ENCODE results near the gene RNF115.
"Not testable (repeated sequence)": the region's sequence is repeated elsewhere in the genome, so short reads cannot be mapped to it uniquely, and the experiment has no call there.

The RNF115 gene

GRCh38 chr1:145823565-145824498, at the start of gene RNF115, which contains the start of gene POLR3C:
TSS of gene RNF115 (minus strand) at chr1:145824095. CDS start at chr1:145823873, 222 bp downstream.
TSS of gene POLR3C (plus strand) at chr1:145824200. CDS start at chr1:145825777, 1,577 bp downstream.
- peak; percentile 90 for DNase-seq

- no peak for DNase-seq
Measured at GRCh38 chr1:145871994-145872924, 48.4 kb upstream of the RNF115 start.

DNA sequence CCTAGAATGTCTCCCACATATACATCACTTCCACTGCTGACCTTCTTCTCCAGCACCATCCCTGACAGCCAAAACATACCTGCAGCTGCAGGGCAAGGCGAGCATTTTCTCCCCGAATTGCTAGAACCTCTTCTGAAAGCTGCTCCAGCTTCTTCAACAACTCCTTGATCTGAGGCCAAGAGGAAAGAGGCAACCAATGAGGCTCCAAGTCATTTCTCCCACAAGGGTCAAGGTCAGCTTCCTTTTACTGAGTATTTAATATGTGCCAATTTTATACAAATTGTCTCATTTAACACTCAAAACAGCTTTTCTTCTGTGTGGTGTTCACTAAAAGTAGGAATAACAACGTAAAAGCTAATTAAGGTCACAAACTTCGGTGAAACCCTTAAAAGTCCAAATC, 44.3 kb upstream of the RNF115 start:
- DNase-seq: no peak

DNA sequence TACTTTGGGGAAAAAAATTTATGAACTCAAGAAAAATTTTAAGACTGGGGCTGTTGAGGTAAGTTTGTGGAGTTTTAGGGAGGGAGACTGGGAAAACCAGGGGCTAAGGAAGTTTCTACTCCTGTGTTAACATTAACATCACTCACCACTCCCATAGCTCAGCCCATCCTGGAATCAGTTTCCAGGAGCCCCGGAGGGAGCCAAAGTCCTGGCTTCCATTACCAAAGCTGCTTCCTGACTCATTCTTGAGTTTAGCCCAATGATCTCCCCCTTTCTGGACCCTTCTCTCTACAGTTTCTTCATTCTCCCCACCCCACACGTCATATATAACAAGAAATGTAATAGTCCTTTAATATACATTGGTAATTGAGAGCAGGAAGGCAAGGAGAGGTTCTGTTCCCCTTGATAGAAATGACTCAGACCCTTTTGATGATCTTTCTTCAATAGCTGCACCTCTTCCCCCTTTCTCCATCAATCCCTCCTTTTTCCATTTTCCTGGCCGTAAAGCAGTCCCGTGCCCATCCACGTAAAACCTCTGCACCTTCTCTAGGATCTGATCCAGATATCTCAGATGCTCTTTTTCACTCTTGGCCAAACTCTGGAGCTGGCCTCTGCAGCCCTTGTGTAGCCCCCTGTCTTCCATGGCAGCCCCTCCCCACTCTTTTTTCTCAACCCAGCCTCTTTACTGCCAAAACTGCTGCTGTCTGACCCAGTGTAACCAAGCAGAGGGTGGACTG, 39.6 kb upstream of the RNF115 start:
- DNase-seq: no peak

- peak; percentile 86 for DNase-seq
Measured at GRCh38 chr1:145859491-145860023, 35.7 kb upstream of the RNF115 start.

DNA sequence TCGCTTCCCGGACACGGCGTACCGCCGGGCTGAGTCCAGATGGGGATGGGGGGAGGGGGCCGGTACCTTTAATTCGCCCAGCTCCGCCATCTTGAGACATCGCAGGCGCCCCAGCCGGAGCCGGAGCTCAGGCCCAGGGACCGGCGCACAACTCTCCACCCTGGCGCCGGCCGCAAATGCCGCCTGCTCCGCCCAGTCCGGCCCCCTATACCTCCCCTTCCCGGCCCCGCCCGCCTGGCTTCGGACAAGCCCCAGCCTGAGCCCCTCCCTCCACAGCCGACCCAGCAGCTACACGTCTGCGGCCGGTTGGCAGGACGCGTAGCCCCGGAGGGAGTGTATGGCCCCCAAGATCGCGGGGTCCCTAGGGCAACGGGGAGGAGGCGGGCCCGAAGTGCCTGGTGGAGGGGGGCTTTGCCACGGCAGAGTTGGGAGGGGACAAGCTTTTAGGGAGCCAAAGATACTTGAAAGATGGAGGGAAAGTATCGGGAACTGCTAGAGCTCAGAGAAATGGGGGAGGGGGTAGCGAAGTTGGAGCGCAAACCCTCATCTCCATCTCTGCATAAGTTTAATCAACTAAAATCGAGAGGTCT, 35.1 kb upstream of the RNF115 start, which contains the start of gene PIAS3:
Gene PIAS3, minus strand, starts transcription at position 181 of the 590 bp plus-strand sequence. Its CDS starts 91 bp downstream, at position 90.
- DNase-seq: peak; percentile 89

GRCh38 chr1:145858238-145858900, 34.5 kb upstream of the RNF115 start:
- peak; percentile 25 for DNase-seq

- DNase-seq: no peak
Measured at GRCh38 chr1:145857170-145857569, 33.3 kb upstream of the RNF115 start.

GRCh38 chr1:145855426-145855948, 31.6 kb upstream of the RNF115 start:
- DNase-seq: no peak

GRCh38 chr1:145849356-145850160, 25.7 kb upstream of the RNF115 start:
- DNase-seq: no peak

DNA sequence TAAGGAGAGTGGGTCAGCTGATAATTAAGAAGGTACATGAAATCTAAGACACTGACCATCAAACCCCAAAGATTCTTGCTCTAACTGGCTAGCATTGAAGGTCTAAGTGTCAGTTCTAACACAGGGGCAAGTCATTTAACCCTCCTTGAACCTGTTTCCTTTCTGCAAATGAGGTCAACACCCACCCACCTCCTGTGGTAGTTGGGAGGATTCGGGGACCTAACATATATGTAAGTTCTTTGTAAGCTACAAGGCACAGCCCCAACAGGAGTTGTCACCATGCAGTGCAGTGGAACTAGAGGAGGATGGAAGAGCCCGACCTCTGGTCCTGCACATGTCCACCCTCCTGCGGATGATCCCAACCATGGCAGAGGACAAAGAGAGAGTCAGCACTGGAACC, 23.9 kb upstream of the RNF115 start:
- DNase-seq: no peak

- no peak for DNase-seq
Measured at GRCh38 chr1:145846201-145846612, 22.3 kb upstream of the RNF115 start.

DNA sequence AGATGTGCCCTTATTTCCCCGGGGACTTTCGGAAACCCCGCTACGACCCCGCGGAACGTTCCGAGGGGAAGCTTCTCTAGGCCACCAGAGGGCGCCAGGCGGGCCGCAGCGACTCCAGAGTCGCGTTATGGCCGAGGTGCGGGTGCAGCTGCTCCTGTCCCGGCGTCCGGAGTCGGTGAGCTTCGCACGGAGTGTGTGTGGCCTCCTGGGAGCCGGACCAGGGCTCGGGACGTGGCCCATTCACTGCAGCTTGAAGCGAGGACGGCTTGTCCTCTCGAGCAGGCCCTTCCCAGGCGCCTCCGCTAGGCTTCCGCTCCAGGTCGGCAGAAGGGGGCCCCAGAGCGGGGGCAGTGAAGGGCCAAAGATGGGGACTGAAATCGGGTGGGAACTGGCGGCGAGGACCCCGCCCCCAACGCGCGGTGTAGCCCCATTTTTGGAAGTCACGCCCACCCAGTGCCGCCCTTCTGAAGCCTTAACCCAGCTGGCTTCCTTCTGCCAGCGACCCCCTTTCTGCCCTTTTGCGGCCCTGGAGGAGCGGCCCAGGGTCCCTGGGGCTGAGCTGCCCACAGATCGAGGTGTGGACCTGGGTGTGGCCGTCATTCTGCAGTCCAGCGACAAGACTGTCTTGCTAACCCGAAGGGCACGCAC, 21.7 kb upstream of the RNF115 start, which contains the start of gene NUDT17:
Gene NUDT17, plus strand, starts transcription at position 117 of the 648 bp plus-strand sequence. Its CDS starts 11 bp downstream, at position 128.
- DNase-seq: peak; percentile 83

DNA sequence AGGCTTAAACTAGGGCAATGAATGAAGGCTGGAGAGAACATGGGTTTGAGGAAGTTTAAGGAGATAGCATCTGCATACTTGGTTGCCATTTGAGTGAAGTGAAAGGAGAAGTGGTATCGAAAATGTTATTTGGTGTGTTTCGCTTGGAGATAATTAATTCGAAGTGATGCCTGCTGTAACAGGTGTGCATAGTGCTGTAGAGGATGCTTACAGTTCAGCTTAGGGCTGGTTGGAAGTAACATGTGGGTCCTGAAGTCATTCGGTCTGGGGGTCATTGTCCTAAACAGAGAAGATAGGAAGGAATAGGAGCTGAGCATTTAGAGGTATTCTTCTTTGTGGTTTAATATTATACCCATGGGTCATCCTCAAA, 21.2 kb upstream of the RNF115 start:
- DNase-seq: peak; percentile 83

GRCh38 chr1:145843031-145843430, 19.1 kb upstream of the RNF115 start:
- DNase-seq: no peak

GRCh38 chr1:145837656-145838055, 13.8 kb upstream of the RNF115 start:
- no peak for DNase-seq

DNA sequence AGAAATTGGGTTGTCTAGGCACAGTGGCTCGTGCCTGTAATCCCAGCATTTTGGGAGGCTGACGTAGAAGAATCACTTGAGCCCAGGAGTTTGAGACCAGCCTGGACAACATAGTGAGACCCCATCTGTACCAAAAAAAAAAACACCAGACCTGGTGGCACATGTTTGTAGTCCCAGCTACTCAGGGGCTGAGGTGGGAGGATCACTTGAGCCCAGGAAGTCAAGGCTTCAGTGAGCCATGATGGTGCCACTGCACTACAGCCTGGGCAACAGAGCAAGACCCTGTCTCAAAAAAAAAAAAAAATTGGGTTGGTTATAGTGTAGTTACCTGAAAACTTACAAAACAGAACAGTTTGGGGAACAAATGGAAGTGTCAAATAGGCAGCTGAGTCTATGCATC, 6.9 kb upstream of the RNF115 start:
- DNase-seq: not testable (repeated sequence)

- DNase-seq: no peak
Measured at GRCh38 chr1:145828367-145829026, 4.6 kb upstream of the RNF115 start.

- DNase-seq: no peak
Measured at GRCh38 chr1:145827966-145828365, 4.1 kb upstream of the RNF115 start.

Data from NCI-H510A treated with DMSO at 0.1 percent for 48 hours (cell line).